Lower leg skin (tissue), 4 donors: ENCODE results near the gene GSE1. TPM values are rescaled to one million over a fixed set of nuclear protein-coding genes. Genes with fewer than 3 reads are reported as not detected.

Experiments
- DNase-seq, 2 donors: peaks; one replicate each; pipeline ENCODE4 v3.0.0-alpha.2; 2019; ENCODE audit warnings: low spot score in 2 of 2
- H3K4me3 ChIP-seq: fragments of 200-600 bp; sonication (generic); 2 replicates; pipeline ENCODE4 v1.5.1; 2017; ENCODE audit warnings: mild to moderate bottlenecking, low read depth; ENCODE audit not compliant: poor library complexity, severe bottlenecking
- POLR2A ChIP-seq, 2 donors: fragments of 450-650 bp; IDR thresholded peaks; one replicate each; pipeline ENCODE4 v1.6.1; 2016 to 2017; ENCODE audit warnings: antibody characterized with exemption in 2 of 2, mild to moderate bottlenecking in 1 of 2, moderate library complexity in 1 of 2
- WGBS, 2 donors: methylation state at CpG; one replicate each; pipeline ENCODE4 v1.1.5; 2018; 5-methylcytosine and 5-hydroxymethylcytosine counted together
- intact Hi-C: fragments of 100-400 bp; cut with DNase I; formaldehyde crosslinking; loops from one replicate; pipeline ENCODE4 v1.15.0; 2023; ENCODE audit warnings: low total_unique reads
- total RNA-seq, 4 donors: library from RNA; depleted of rRNA; stranded (reverse); fragments of >200 nt; gene quantifications; one replicate each; pipeline ENCODE4 v1.1.0, GENCODE V29; 2016
- TF ChIP-seq, protein P1 (sequence below), 3 donors: fragments of 450-650 bp; IDR thresholded peaks; one replicate each; pipeline ENCODE4 v1.5.1; 2016; ENCODE audit warnings: antibody characterized with exemption in 3 of 3, mild to moderate bottlenecking in 3 of 3, moderate library complexity in 2 of 3

The GSE1 gene
- total RNA-seq, 4 donors from 2014 or later, result 62.9 to 113 (median 69.9) TPM

DNA sequence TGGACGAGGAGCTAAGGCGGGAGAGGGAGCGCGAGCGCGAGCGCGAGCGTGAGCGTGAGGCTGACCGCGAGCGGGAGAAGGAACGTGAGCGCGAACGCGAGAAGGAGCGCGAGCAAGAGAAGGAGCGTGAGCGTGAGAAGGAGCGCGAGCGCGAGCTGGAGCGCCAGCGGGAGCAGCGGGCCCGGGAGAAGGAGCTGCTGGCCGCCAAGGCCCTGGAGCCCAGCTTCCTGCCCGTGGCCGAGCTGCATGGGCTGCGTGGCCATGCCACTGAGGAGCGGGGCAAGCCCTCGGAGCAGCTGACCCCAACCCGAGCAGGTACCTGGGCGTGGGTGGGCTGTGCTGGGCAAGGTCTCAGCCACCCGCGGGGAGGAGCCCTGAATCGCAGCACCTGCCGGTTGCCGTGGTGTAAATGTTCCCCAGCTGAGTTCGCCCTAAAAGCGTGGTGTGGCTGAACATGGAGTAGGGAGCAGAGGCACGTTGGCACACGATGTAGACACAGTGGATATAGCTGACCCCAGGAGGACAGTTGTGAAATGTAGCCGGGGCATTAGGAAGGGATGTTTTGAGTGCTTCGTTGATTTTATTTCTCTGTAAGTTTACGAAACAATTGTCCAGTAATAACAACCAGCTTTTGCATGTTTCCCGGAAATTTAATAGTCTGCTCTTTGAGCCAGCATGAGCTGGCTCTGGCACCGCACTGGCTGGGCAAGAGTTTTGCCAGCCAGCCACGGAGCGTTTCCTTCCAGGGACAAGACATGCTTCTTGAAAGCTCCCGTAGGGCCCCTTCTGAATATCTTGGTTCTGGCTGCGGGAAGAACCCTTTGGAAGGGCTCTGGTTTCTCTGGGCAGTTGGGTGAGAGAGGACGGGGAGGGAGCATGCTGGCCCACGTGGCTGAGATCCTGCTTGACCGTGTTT lies 43.5 kb downstream of the GSE1 start:
- 89 to 92% methylated on average over 55 to 59 of the region's 59 CpGs for WGBS, 2 donors
- intact Hi-C loops, result no loop called here
- no peak for DNase-seq
- TF ChIP-seq, protein P1, sequence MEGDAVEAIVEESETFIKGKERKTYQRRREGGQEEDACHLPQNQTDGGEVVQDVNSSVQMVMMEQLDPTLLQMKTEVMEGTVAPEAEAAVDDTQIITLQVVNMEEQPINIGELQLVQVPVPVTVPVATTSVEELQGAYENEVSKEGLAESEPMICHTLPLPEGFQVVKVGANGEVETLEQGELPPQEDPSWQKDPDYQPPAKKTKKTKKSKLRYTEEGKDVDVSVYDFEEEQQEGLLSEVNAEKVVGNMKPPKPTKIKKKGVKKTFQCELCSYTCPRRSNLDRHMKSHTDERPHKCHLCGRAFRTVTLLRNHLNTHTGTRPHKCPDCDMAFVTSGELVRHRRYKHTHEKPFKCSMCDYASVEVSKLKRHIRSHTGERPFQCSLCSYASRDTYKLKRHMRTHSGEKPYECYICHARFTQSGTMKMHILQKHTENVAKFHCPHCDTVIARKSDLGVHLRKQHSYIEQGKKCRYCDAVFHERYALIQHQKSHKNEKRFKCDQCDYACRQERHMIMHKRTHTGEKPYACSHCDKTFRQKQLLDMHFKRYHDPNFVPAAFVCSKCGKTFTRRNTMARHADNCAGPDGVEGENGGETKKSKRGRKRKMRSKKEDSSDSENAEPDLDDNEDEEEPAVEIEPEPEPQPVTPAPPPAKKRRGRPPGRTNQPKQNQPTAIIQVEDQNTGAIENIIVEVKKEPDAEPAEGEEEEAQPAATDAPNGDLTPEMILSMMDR (IDR thresholded peaks at IDR 0.05), result no peak
- TF ChIP-seq POLR2A (IDR thresholded peaks at IDR 0.05), result no peak
- H3K4me3 ChIP-seq, result no peak overlapping the region

DNA sequence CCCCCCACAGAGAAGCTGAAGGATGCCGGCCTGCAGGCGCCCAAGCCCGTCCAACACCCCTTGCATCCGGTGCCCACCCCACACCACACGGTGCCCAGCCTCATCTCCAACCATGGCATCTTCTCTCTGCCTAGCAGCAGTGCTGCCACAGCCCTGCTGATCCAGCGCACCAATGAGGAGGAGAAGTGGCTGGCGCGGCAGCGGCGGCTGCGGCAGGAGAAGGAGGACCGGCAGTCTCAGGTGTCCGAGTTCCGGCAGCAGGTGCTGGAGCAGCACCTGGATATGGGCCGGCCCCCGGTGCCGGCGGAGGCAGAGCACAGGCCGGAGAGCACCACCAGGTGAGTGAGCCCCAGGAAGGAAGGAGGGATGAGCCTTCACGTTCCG lies 44.1 kb downstream of the GSE1 start:
- no peak for DNase-seq
- intact Hi-C loops, result no loop called here
- WGBS, 2 donors, result 91 to 97% methylated on average over 21 of the region's 21 CpGs
- no peak overlapping the region for H3K4me3 ChIP-seq
- no peak for TF ChIP-seq POLR2A (IDR thresholded peaks at IDR 0.05)
- TF ChIP-seq, protein P1 (IDR thresholded peaks at IDR 0.05), result no peak

DNA sequence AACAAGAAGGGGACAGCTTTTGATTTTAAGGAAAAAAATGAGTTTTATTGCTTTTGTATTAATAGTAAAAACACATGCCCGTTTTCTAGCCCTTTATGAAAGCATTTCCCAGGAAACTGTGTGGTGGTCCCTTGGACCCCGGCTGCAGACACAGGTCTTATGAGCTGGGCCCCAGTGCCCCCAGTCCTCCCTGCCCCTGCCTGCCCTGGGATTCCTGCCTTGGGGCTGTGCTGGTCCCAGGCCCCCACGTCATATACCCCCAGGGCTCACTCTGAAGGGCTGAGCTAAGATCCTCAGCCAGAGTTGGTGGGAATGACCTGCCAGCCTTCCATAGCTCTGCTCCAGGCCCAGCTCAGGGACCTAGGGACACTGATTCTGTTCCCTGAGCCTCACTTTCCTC lies 44.9 kb downstream of the GSE1 start:
- intact Hi-C loops, result no loop called here
- no peak overlapping the region for H3K4me3 ChIP-seq
- no peak for TF ChIP-seq POLR2A (IDR thresholded peaks at IDR 0.05)
- TF ChIP-seq, protein P1 (IDR thresholded peaks at IDR 0.05), result no peak
- DNase-seq, result no peak
- 89 to 91% methylated on average over 3 of the region's 3 CpGs for WGBS, 2 donors

DNA sequence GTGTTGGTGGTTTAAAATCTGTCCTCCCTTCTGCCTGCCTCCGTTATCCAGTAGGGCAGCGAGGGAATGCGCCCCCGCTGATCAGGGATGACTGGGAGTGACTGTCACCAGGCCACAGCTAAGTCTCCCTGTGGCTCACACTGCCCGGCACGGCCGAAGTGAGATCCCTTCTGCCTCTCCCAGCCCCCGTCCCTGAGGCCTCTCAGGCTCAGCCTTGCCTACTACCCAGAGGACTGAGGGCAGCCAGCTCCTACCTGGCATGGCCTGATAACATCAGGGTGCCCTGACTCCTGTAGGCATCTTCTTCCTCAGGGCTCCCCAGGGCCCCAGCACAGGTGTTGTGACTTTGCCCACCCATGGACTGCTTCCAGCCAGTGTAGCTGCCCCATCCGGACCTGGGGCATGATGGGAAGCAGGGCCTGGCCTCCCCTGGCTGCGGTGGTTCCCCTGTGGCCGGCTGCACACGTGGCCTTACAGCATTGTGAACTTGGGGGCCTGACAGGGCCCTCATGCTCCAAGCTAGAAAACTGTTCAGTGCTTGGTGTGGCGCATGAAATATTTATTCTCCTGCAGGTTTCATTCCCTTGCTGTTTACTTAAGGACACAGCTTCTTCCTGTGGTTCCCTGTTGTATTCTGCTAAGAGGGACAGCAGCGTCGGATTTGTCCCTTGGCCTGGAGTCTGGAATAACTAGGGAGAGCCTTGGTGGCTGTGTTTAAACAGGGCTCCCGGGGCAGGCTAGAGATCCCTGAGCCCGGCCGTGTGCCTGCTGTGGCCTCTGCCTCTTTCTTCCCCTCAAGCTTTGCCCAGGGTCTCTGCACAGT lies 45.6 kb downstream of the GSE1 start:
- intact Hi-C loops, result no loop called here
- H3K4me3 ChIP-seq, result no peak overlapping the region
- no peak for DNase-seq
- TF ChIP-seq, protein P1 (IDR thresholded peaks at IDR 0.05), result no peak
- no peak for TF ChIP-seq POLR2A (IDR thresholded peaks at IDR 0.05)
- WGBS, 2 donors, result 92 to 95% methylated on average over 14 to 18 of the region's 18 CpGs

DNA sequence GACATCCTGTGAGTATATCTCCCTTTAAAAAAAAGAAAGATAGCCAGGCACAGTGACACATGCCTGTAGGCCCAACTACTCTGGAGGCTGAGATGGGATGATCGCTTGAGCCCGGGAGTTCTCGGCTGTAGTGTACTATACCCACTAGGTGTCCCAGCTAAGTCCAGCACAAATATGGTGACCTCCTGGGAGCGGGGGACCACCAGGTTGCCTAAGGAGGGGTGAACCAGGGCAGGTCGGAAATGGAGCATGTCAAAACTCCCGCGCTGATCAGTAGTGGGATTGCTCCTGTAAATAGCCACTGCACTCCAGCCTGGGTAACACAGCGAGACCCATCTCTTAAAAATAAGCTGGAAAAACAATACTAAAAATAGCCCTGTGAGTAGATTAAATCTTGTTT lies 46.2 kb downstream of the GSE1 start:
- H3K4me3 ChIP-seq, result no peak overlapping the region
- WGBS, 2 donors, result 91 to 98% methylated on average over 4 to 8 of the region's 8 CpGs
- intact Hi-C loops, result no loop called here
- TF ChIP-seq, protein P1 (IDR thresholded peaks at IDR 0.05), result no peak
- no peak for TF ChIP-seq POLR2A (IDR thresholded peaks at IDR 0.05)
- no peak for DNase-seq
